PFSK-1 (cell line): ENCODE measurements around the gene NSMCE1.

Experiments
- FOXP2 ChIP-seq: optimal IDR thresholded peaks from 2 replicates; pipeline ENCODE3; 2011; ENCODE audit warnings: borderline replicate concordance, control low read depth, inconsistent platforms; ENCODE audit not compliant: insufficient read depth; ENCODE audit errors: extremely low read length, extremely low read depth
- POLR2AphosphoS5 ChIP-seq: IDR thresholded peaks from 2 replicates; pipeline ENCODE4 v1.6.1; 2012; ENCODE audit warnings: low read depth, mild to moderate bottlenecking, control low read depth, low read length, moderate library complexity
- REST ChIP-seq, 2 experiments: IDR thresholded peaks; 2 replicates each; pipeline versions ENCODE4 v1.6.1 to v1.8.0; 2011 to 2012; ENCODE audit warnings: low read depth in 2 of 2, low read length in 2 of 2, control low read depth in 1 of 2, inconsistent platforms in 1 of 2, mild to moderate bottlenecking in 1 of 2, moderate library complexity in 1 of 2; ENCODE audit not compliant: insufficient read depth in 1 of 2
- SIN3A ChIP-seq: IDR thresholded peaks from 2 replicates; pipeline ENCODE4 v1.6.1; 2012; ENCODE audit warnings: mild to moderate bottlenecking, low read length, moderate library complexity, borderline replicate concordance; ENCODE audit not compliant: insufficient read depth

DNA sequence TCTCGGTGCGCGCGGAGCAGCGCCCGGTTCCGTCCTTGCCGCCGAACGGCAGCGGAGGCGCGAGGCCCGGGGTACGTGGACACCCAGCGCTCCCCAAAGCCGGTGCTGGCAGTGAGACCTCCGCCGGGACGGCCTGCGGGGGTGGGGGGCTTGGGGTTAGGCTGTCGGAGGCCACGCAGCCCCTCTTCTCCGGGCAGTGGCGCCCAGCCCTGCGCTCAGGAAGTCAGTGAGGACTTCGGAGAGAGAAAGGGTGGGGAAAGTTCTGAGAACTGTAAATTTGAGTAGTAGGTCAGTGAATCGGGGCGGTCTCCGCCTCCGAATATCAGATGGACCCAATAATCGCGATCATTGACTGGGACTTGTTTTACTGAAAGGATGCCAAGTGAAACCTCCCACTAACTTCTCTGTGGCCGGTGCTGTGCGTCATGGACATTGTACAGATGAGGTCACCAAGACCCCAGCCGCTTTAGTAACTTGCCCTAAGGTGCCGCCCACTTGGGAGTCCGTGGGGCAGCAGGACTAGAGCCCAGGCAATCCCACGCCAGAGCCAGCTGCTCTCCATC, 45.7 kb upstream of the NSMCE1 start:
- no peak for TF ChIP-seq REST (IDR thresholded peaks at IDR 0.05; ENCODE audit: insufficient read depth in 1 of 2, low read depth in 2 of 2, low read length in 2 of 2)
- TF ChIP-seq POLR2AphosphoS5 = peak; percentile 63
- TF ChIP-seq SIN3A = no peak
- TF ChIP-seq FOXP2 = no peak
